NT2/D1 (cell line): ENCODE results near the gene COL11A1.

Experiments used
- SUZ12 ChIP-seq: IDR thresholded peaks from 2 replicates; pipeline ENCODE4 v1.6.1; 2011; ENCODE audit not compliant: insufficient read length, insufficient read depth; ENCODE audit errors: extremely low read depth
- YY1 ChIP-seq: IDR thresholded peaks from 2 replicates; pipeline ENCODE4 v1.6.1; 2011; ENCODE audit not compliant: insufficient read length, insufficient read depth
- ZNF274 ChIP-seq: IDR thresholded peaks from 2 replicates; pipeline ENCODE4 v1.6.1; 2011; ENCODE audit warnings: mild to moderate bottlenecking, low read depth, low read length

DNA sequence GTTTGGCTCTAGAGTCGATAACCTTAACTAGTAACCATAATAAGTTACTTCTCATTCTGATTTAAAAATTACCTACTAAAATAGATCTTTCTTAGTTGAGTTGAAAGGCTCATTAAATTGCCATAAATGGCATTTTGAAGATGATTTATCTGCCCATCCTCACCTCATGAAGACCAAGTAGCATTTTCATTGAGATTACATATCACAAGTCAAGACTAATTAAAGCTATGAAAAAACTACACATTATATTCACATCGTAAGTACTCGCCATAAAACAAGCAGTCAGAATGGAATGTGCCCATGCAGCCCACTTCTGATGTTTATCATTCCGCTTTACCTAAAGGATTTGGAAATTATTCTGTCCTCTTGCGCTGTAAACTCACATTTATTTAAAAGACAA, 212.0 kb downstream of the COL11A1 start:
- TF ChIP-seq YY1, result no peak
- TF ChIP-seq ZNF274, result no peak
- no peak for TF ChIP-seq SUZ12
